ENCODE measurements around the gene PTGDR. TPM values are rescaled to one million over a fixed set of nuclear protein-coding genes. Genes with fewer than 3 reads are reported as not detected.

PTGDR gene
- total and polyA plus RNA-seq, 9 donors: 0.16 to 0.71 (median 0.41) TPM

- WGBS (ENCODE audit: insufficient coverage): no CpG with 5 or more reads among the region's 5 CpGs
- H3K4me3 ChIP-seq (ENCODE audit: low read length): no peak overlapping the region
- H3K9me3 ChIP-seq (replicated peaks; ENCODE audit: control insufficient read depth, low read depth, low read length): no peaks in the 10 kb centered on the region
- no peak for DNase-seq
- H3K36me3 ChIP-seq (ENCODE audit: control insufficient read depth, insufficient read depth, low read length): no peaks in the 10 kb centered on the region
- no peak overlapping the region for H3K27ac ChIP-seq (ENCODE audit: low read length)
- no peaks in the 10 kb centered on the region for H3K4me1 ChIP-seq (ENCODE audit: control insufficient read depth, insufficient read depth, low read length)
- peaks cover 3% of the 10 kb centered on the region for H3K27me3 ChIP-seq (ENCODE audit: control insufficient read depth, insufficient read depth, low read length)
Measured at GRCh38 chr14:52240623-52241022, 26.9 kb upstream of the PTGDR start.

- 78% methylated on average over 1 of the region's 5 CpGs for WGBS (ENCODE audit: insufficient coverage)
- Histone ChIP-seq H3K9me3 (replicated peaks; ENCODE audit: control insufficient read depth, low read depth, low read length) (no peaks in the 10 kb centered on the region), H3K4me3 (ENCODE audit: low read length) (no peak overlapping the region), H3K27ac (ENCODE audit: low read length) (no peak overlapping the region), H3K27me3 (ENCODE audit: control insufficient read depth, insufficient read depth, low read length) (peaks cover 3% of the 10 kb centered on the region), H3K4me1 (ENCODE audit: control insufficient read depth, insufficient read depth, low read length) (no peaks in the 10 kb centered on the region), H3K36me3 (ENCODE audit: control insufficient read depth, insufficient read depth, low read length) (no peaks in the 10 kb centered on the region)
- no peak for DNase-seq
Measured at GRCh38 chr14:52241087-52241793, 26.3 kb upstream of the PTGDR start.

GRCh38 chr14:52244328-52244727 is 23.2 kb upstream of the PTGDR start:
- 73% methylated on average over 2 of the region's 2 CpGs for WGBS (ENCODE audit: insufficient coverage)
- no peak overlapping the region for H3K4me3 ChIP-seq (ENCODE audit: low read length)
- no peaks in the 10 kb centered on the region for H3K27me3 ChIP-seq (ENCODE audit: control insufficient read depth, insufficient read depth, low read length)
- no peaks in the 10 kb centered on the region for H3K9me3 ChIP-seq (replicated peaks; ENCODE audit: control insufficient read depth, low read depth, low read length)
- no peaks in the 10 kb centered on the region for H3K4me1 ChIP-seq (ENCODE audit: control insufficient read depth, insufficient read depth, low read length)
- H3K36me3 ChIP-seq (ENCODE audit: control insufficient read depth, insufficient read depth, low read length): no peaks in the 10 kb centered on the region
- H3K27ac ChIP-seq (ENCODE audit: low read length): no peak overlapping the region
- no peak for DNase-seq

GRCh38 chr14:52244997-52245396 is 22.5 kb upstream of the PTGDR start:
- H3K27ac ChIP-seq (ENCODE audit: low read length): no peak overlapping the region
- H3K9me3 ChIP-seq (replicated peaks; ENCODE audit: control insufficient read depth, low read depth, low read length): no peaks in the 10 kb centered on the region
- H3K4me1 ChIP-seq (ENCODE audit: control insufficient read depth, insufficient read depth, low read length): no peaks in the 10 kb centered on the region
- DNase-seq: no peak
- no peaks in the 10 kb centered on the region for H3K36me3 ChIP-seq (ENCODE audit: control insufficient read depth, insufficient read depth, low read length)
- H3K27me3 ChIP-seq (ENCODE audit: control insufficient read depth, insufficient read depth, low read length): no peaks in the 10 kb centered on the region
- no peak overlapping the region for H3K4me3 ChIP-seq (ENCODE audit: low read length)
- WGBS (ENCODE audit: insufficient coverage): 96% methylated on average over 3 of the region's 3 CpGs

GRCh38 chr14:52248057-52248456 is 19.4 kb upstream of the PTGDR start:
- 92% methylated on average over 1 of the region's 2 CpGs for WGBS (ENCODE audit: insufficient coverage)
- no peak overlapping the region for H3K27ac ChIP-seq (ENCODE audit: low read length)
- DNase-seq: no peak
- no peaks in the 10 kb centered on the region for H3K4me1 ChIP-seq (ENCODE audit: control insufficient read depth, insufficient read depth, low read length)
- no peaks in the 10 kb centered on the region for H3K9me3 ChIP-seq (replicated peaks; ENCODE audit: control insufficient read depth, low read depth, low read length)
- H3K36me3 ChIP-seq (ENCODE audit: control insufficient read depth, insufficient read depth, low read length): no peaks in the 10 kb centered on the region
- H3K27me3 ChIP-seq (ENCODE audit: control insufficient read depth, insufficient read depth, low read length): no peaks in the 10 kb centered on the region
- H3K4me3 ChIP-seq (ENCODE audit: low read length): no peak overlapping the region

GRCh38 chr14:52251724-52252123 is 15.8 kb upstream of the PTGDR start:
- Histone ChIP-seq H3K36me3 (ENCODE audit: control insufficient read depth, insufficient read depth, low read length) (no peaks in the 10 kb centered on the region), H3K4me3 (ENCODE audit: low read length) (no peak overlapping the region), H3K9me3 (replicated peaks; ENCODE audit: control insufficient read depth, low read depth, low read length) (no peaks in the 10 kb centered on the region), H3K27me3 (ENCODE audit: control insufficient read depth, insufficient read depth, low read length) (no peaks in the 10 kb centered on the region), H3K4me1 (ENCODE audit: control insufficient read depth, insufficient read depth, low read length) (peaks cover 2% of the 10 kb centered on the region), H3K27ac (ENCODE audit: low read length) (no peak overlapping the region)
- no peak for DNase-seq
- WGBS (ENCODE audit: insufficient coverage): no CpG with 5 or more reads among the region's 1 CpG

- peak; percentile 64 for DNase-seq
- Histone ChIP-seq H3K27ac (ENCODE audit: low read length) (no peak overlapping the region), H3K4me3 (ENCODE audit: low read length) (no peak overlapping the region), H3K9me3 (replicated peaks; ENCODE audit: control insufficient read depth, low read depth, low read length) (no peaks in the 10 kb centered on the region), H3K27me3 (ENCODE audit: control insufficient read depth, insufficient read depth, low read length) (no peaks in the 10 kb centered on the region), H3K36me3 (ENCODE audit: control insufficient read depth, insufficient read depth, low read length) (no peaks in the 10 kb centered on the region), H3K4me1 (ENCODE audit: control insufficient read depth, insufficient read depth, low read length) (peaks cover 2% of the 10 kb centered on the region)
- WGBS (ENCODE audit: insufficient coverage): no CpG with 5 or more reads among the region's 3 CpGs
Measured at GRCh38 chr14:52253503-52253902, 14.0 kb upstream of the PTGDR start.

GRCh38 chr14:52254086-52254485 is 13.4 kb upstream of the PTGDR start:
- Histone ChIP-seq H3K9me3 (replicated peaks; ENCODE audit: control insufficient read depth, low read depth, low read length) (no peaks in the 10 kb centered on the region), H3K27me3 (ENCODE audit: control insufficient read depth, insufficient read depth, low read length) (no peaks in the 10 kb centered on the region), H3K27ac (ENCODE audit: low read length) (no peak overlapping the region), H3K4me1 (ENCODE audit: control insufficient read depth, insufficient read depth, low read length) (peaks cover 2% of the 10 kb centered on the region), H3K36me3 (ENCODE audit: control insufficient read depth, insufficient read depth, low read length) (no peaks in the 10 kb centered on the region), H3K4me3 (ENCODE audit: low read length) (no peak overlapping the region)
- no peak for DNase-seq
- WGBS (ENCODE audit: insufficient coverage): 72% methylated on average over 4 of the region's 4 CpGs

GRCh38 chr14:52258783-52259182 is 8.7 kb upstream of the PTGDR start:
- no peak overlapping the region for H3K4me3 ChIP-seq (ENCODE audit: low read length)
- DNase-seq: no peak
- 88% methylated on average over 2 of the region's 2 CpGs for WGBS (ENCODE audit: insufficient coverage)

GRCh38 chr14:52259434-52259833 is 8.1 kb upstream of the PTGDR start:
- DNase-seq: peak; percentile 71
- 7% methylated on average over 5 of the region's 5 CpGs for WGBS (ENCODE audit: insufficient coverage)
- no peaks in the 10 kb centered on the region for H3K4me1 ChIP-seq (ENCODE audit: control insufficient read depth, insufficient read depth, low read length)
- peaks cover 3% of the 10 kb centered on the region for H3K27me3 ChIP-seq (ENCODE audit: control insufficient read depth, insufficient read depth, low read length)
- no peak overlapping the region for H3K27ac ChIP-seq (ENCODE audit: low read length)
- H3K36me3 ChIP-seq (ENCODE audit: control insufficient read depth, insufficient read depth, low read length): no peaks in the 10 kb centered on the region
- H3K9me3 ChIP-seq (replicated peaks; ENCODE audit: control insufficient read depth, low read depth, low read length): no peaks in the 10 kb centered on the region
- no peak overlapping the region for H3K4me3 ChIP-seq (ENCODE audit: low read length)

More at GRCh38 chr14:52258783-52259182, 8.7 kb upstream of the PTGDR start:
- Histone ChIP-seq H3K9me3 (replicated peaks; ENCODE audit: control insufficient read depth, low read depth, low read length) (no peaks in the 10 kb centered on the region), H3K36me3 (ENCODE audit: control insufficient read depth, insufficient read depth, low read length) (no peaks in the 10 kb centered on the region), H3K27me3 (ENCODE audit: control insufficient read depth, insufficient read depth, low read length) (peaks cover 3% of the 10 kb centered on the region), H3K27ac (ENCODE audit: low read length) (no peak overlapping the region), H3K4me1 (ENCODE audit: control insufficient read depth, insufficient read depth, low read length) (peaks cover 2% of the 10 kb centered on the region)

GRCh38 chr14:52262600-52262999 is 4.9 kb upstream of the PTGDR start:
- H3K4me1 ChIP-seq (ENCODE audit: control insufficient read depth, insufficient read depth, low read length): peaks cover 7% of the 10 kb centered on the region
- H3K36me3 ChIP-seq (ENCODE audit: control insufficient read depth, insufficient read depth, low read length): no peaks in the 10 kb centered on the region
- 100% methylated on average over 1 of the region's 1 CpG for WGBS (ENCODE audit: insufficient coverage)
- DNase-seq: no peak
- H3K27ac ChIP-seq (ENCODE audit: low read length): no peak overlapping the region
- H3K27me3 ChIP-seq (ENCODE audit: control insufficient read depth, insufficient read depth, low read length): peaks cover 15% of the 10 kb centered on the region
- H3K9me3 ChIP-seq (replicated peaks; ENCODE audit: control insufficient read depth, low read depth, low read length): no peaks in the 10 kb centered on the region
- no peak overlapping the region for H3K4me3 ChIP-seq (ENCODE audit: low read length)

Data from muscle of leg (tissue), 11 donors.